ENCODE data around the gene BANF2.
"Not testable (repeated sequence)": the region's sequence is repeated elsewhere in the genome, so short reads cannot be mapped to it uniquely, and the experiment has no call there.

BANF2 gene

GRCh38 chr20:17766226-17766625, 66.5 kb downstream of the BANF2 start:
- DNase-seq (ENCODE audit: low read depth): no peak

- no peak for DNase-seq (ENCODE audit: low read depth)
These were observed 67.9 kb downstream of the BANF2 start for GRCh38 chr20:17767624-17768023.

GRCh38 chr20:17768271-17768670, 68.5 kb downstream of the BANF2 start:
- no peak for DNase-seq (ENCODE audit: low read depth)

- not testable (repeated sequence) for DNase-seq (ENCODE audit: low read depth)
These were observed 70.0 kb downstream of the BANF2 start for GRCh38 chr20:17769716-17770115.

- DNase-seq (ENCODE audit: low read depth): no peak
These were observed 71.6 kb downstream of the BANF2 start for GRCh38 chr20:17771206-17772004.

- no peak for DNase-seq (ENCODE audit: low read depth)
These were observed 72.2 kb downstream of the BANF2 start for GRCh38 chr20:17772005-17772343.

- DNase-seq (ENCODE audit: low read depth): no peak
These were observed 73.9 kb downstream of the BANF2 start for GRCh38 chr20:17773619-17774018.

GRCh38 chr20:17775600-17775999, 75.8 kb downstream of the BANF2 start:
- no peak for DNase-seq (ENCODE audit: low read depth)

GRCh38 chr20:17776551-17776950, 76.8 kb downstream of the BANF2 start:
- DNase-seq (ENCODE audit: low read depth): no peak

- not testable (repeated sequence) for DNase-seq (ENCODE audit: low read depth)
These were observed 79.2 kb downstream of the BANF2 start for GRCh38 chr20:17779011-17779410.

GRCh38 chr20:17782768-17783167, 83.0 kb downstream of the BANF2 start:
- no peak for DNase-seq (ENCODE audit: low read depth)

- no peak for DNase-seq (ENCODE audit: low read depth)
These were observed 83.9 kb downstream of the BANF2 start for GRCh38 chr20:17783671-17784070.

GRCh38 chr20:17785007-17785406, 85.2 kb downstream of the BANF2 start:
- no peak for DNase-seq (ENCODE audit: low read depth)
